DMS153 treated with DMSO at 0.1 percent for 48 hours (cell line): ENCODE data around the gene SPATA25.
"Not testable (repeated sequence)": the region's sequence is repeated elsewhere in the genome, so short reads cannot be mapped to it uniquely, and the experiment has no call there.

Experiments used
- DNase-seq: peaks from one replicate; lab custom pipeline; 2025; ENCODE audit not compliant: unreplicated experiment; lab: John Stamatoyannopoulos, UW

The SPATA25 gene, protein sequence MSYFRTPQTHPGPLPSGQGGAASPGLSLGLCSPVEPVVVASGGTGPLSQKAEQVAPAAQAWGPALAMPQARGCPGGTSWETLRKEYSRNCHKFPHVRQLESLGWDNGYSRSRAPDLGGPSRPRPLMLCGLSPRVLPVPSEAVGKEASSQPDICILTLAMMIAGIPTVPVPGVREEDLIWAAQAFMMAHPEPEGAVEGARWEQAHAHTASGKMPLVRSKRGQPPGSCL

DNA sequence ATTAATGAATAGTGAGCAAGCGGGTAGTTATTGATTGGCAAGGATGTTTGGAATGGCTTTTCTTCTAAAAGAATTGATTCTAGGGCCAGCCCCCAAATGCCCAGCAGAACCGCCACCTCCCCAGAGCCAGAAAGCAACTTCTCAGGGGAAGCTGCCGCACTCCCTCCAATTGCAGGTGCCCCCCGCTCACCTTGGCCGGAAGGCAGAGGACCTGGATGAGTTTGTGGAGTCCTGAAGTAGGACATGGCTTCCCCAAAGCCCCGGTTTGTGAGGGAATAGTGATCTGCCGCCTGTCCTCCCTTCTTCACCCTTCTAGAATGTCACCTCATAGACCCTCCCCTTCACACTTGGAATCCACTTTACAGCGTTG, at the start of gene SPATA25:
TSS of gene SPATA25 (minus strand) at position 277 of the 370 bp plus-strand sequence. CDS start at position 245, 32 bp downstream.
- DNase-seq, result no peak

DNA sequence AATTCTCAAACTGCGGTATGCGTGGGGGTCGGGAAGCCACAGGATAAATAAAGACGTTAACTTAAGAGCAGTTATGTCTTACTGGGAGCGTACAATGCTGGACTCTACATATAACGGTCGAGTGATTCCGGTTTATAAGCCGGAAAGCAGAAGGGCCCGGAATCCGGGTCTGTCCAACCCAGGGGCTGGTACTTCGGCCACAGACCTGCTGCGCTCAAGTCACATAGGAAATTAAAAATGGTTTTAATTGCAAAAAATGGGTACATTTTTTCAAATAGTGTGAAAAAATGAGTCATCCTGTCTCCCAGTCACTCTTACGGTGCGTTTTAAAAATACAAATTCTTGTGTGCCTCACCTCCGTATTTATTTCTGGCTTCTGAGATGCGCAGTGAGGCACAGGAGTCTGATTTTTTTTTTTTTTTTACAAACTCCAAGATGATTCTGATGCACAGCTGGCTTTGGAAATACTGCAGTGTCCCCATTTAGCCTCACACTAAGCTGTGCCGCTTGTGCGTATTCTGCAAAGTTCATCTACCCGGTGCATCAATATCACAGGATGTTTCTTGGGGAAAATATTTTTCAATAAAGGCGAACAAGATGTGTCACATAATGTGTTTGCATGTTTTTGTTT, 48.1 kb upstream of the SPATA25 start:
- no peak for DNase-seq

DNA sequence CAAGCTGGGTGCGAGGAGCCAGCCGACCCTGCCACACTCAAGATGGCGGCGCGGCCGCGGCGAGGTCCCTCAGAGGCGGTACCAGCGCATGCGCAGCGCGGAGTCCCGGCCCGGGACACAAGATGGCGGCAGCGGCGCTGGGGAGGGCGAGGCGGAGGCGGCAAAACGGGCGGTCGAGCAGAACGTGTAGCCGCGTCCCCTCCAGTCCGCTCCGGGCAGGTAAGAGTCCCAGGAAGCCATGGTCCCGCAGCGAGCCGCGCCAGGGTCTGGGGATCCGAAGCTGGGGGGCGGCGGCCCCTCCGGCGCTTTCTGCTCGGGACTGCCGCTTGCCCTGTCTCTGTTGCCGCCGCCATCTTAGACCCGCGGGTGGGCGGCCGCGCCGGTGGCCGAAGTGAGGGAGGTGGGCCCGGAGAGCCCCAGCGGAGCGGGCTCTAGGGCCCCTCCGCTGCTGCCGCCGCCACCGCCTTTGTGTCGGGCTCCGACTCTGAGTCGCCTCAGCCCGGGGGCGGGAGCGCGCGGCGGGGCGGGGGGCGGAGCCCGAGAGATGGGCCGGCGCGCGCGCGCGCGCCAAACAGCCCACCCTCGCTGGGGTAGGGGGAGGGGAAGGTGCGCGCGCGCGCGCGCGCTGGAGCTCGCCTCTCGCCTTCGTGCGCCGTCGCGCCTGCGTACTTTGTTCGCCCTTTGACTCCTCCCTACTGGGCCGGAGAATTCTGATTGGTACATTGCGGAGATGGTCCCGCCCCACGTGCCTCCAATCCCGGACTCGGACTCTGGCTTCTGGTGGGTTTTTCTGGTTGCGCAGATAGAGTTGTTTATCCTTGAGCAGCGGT, 47.4 kb upstream of the SPATA25 start, which contains the start of gene PCIF1:
TSS of gene PCIF1 (plus strand) at position 98 of the 830 bp plus-strand sequence. CDS start 4,317 bp downstream, outside the sequence.
- DNase-seq, result peak; percentile 87

DNA sequence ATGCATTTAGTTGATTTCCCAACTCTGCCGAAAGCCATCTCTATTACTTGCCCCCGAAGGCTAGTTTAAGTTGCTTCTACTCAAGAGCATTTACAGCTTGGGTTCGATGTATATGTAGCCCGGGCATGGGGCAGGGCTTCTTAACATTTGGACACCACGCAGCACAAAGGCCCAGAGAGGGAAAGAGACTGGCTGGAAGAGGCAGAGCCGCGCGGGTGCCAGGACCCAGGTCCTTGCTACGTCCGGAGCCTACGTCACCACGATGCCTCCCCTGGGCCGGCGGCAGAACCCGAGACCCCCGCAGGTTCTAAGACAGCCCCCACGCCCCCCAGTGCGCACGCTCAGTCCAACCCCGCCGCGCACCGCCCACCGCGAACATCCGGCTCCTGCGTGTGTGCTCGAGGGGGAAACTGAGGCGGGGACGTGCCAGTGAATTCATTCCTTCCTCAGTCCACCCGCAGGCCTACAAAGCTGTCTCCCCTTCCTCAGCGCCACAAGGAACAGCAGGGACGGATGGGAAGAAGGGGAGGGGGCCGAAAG, 46.7 kb upstream of the SPATA25 start:
- no peak for DNase-seq

DNA sequence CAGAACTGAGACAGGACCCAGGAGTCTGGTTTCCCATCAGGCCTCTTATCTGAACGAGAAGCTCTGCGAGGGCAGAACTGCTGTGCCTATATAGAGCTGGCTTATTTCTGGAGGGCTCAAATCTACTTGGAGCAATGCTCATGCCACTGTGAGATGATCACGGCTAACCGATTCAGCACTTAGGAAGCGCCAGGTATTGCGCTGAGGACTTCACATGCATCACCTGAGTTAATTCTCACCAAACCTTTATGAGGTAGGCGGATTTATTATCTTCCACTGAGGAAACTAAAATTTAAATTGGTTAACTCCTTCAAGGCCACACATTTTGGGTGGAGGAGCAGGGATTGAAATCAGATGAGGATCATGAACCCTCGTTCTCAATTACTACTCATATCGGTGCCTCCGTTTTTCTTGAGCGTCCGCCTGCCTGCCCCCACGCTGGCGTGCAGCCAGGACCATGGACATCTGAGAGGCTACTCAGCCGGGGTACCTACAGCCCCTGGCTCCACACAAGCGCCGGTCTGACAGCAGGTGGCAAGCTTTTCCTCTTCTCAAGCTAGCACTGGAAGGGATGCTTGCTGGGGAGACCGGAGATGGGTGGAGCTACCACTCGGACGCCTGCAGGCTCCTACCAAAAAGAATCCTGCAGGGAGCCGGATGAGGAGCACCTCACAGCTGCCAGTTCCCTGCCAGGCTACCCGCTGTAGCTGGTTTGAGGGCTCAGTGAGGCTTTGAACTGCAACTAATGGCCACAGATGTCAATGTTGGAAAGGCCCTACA, 46.0 kb upstream of the SPATA25 start:
- peak; percentile 84 for DNase-seq

DNA sequence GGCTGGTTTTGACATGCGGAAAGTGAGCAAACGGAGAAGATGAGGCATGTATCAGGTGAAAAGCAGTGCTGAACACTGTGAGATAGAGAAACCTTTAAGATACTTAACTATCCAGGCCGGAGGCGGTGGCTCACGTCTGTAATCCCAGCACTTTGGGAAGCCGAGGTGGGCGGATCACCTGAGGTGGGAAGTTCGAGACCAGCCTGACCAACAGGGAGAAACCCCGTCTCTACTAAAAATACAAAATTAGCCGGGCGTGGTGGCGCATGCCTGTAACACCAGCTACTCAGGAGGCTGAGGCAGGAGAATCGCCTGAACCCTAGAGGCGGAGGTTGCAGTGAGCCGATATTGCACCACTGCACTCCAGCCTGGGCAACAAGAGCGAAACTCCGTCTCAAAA, 44.3 kb upstream of the SPATA25 start:
- DNase-seq, result not testable (repeated sequence)

DNA sequence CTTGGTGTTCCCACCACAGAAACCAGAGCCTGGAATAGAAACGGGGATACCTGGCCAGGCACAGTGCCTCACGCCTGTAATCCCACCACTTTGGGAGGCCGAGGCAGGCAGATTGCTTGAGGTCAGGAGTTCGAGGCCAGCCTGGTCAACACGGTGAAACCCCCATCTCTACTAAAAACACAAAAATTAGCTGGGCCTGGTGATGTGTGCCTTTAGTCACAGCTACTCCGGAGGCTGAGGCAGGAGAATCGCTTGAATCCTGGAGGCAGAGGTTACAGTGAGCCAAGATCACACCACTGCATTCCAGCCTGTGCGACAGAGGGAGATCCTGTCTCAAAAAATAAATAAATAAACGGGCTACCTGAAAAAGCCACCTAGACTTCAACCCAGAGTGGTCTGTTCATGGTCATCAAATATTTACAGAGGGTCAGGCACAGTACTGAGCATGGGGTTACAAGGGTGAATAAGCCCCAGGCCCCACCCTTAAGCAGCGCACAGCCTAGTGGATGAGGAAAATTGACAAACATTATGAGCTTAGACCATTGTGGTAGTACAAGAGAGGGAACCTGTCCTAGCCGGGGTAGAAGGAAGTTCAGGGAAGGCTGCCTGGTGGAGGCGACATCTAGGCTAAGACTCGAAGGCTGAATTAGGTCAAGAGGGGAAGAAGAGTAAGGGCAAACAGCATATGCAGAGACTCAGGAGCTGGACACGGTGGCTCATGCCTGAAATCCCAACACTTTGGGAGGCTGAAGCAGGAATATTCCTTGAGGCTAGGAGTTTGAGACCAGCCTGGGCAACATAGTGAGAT, 39.9 kb upstream of the SPATA25 start:
- DNase-seq, result no peak

DNA sequence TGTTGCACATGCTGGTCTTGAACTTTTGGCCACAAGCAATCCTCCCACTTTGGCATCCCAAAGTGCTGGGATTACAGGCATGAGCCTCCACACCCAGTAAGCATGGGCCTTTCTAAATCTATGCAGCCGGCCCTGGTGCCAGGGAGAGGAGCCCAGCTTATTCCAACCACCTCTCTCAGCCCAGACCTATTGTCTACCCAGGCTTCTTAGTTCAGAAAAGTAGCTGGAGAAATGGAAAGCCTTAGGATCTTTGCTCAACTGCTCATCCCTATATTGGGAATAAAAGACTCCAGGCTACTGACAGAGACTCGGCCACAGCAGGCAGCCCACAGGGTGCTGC, 39.3 kb upstream of the SPATA25 start:
- no peak for DNase-seq

DNA sequence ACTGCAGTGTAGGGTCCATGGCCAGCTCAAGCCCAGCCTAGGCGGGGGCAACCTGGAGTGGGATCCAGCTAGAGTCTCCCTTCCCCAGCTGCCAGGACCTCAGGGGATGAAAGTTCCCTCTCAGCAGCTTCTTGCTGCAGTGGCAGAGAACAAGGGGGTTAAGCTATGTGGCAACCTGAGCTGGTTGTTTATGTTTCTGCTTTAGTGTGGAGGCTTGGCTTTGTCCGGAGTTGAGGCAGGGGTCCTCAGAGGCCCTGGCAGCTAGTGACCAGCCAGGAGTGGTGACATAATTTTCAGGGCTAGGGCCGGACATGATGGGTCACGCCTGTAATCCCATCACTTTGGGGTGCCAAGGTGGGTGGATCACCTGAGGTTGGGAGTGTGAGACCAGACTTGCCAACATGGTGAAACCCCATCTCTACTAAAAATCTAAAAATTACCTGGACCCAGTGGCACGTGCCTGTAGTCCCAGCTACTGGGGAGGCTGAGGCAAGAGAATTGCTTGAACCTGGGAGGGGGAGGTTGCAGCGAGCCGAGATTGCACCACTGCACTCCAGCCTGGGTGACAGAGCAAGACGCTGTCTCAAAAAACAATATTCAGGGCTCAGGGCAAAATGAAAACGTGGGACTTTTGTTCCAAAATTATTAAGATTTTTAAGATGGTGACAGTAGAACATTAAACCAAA, 38.5 kb upstream of the SPATA25 start:
- no peak for DNase-seq

DNA sequence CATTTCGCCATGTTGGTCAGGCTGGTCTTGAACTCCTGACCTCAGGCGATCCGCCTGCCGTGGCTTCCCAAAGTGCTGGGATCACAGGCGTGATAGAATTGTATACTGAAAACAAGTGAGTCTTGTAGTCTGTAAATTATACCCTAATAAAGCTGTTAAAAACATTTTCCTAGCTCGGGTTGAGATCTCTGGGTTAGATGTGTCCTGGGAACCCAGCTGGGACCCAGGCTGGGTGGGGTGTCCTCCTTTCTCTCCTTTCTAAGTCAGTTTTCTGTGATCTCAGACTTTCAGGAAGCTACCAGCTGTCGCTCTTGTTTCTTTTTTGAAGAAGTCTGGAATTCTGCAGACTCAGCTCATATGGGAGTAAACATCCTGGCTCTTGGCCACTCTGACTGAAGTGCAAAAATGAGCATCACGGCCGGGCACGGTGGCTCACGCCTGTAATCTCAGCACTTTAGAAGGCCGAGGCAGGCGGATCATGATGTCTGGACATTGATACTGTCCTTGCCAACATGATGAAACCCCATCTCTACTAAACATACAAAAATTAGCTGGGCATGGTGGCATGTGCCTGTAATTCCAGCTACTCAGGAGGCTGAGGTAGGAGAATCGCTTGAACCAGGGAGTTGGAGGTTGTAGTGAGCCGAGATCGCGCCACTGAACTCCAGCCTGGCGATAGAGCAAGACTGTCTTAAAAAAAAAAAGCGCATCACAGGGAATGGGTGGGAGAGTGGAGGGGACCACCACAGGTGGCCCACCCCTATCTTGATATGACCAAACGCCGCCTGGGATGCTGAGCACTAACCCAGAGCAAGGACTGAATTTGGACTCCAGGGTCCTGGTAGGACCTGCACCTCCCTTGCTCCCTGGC, 37.2 kb upstream of the SPATA25 start:
- no peak for DNase-seq

DNA sequence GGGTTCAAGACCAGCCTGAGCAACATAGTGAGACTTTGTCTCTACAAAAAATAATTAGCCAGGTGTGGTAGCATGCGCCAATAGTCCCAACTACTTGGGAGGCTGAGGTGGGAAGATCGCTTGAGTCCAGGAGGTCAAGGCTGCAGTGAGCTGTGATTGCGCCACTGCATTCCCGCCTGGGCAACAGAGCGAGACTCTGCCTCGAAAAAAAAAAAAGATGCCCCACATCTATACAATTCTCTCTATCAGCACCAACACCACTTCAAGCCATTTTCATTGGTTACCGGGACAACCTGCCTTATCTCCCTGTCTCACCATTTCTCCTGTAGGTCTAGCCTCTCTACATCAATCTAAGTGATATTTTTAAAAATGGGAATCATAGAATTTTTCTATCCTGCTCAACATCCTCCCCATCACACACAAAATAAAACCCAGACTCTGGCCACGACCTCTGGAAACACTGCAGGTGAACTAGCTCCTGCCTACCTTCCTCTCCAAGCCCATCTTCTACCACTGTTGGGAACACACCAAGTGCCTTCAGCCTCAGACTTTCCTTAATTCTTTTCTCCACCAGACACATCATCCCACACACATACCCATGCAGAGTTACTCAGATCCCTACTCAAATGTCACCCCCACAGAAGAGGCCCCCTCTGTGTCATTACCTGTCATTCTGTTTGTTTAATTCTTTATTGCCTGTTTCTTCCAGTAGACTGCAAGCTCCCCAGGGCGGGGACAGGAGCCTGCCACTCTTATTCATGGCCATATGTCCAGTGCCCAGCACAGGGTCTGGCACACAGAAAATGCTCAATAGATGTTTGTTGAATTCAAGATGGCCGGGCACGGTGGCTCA, 34.1 kb upstream of the SPATA25 start:
- DNase-seq, result no peak

DNA sequence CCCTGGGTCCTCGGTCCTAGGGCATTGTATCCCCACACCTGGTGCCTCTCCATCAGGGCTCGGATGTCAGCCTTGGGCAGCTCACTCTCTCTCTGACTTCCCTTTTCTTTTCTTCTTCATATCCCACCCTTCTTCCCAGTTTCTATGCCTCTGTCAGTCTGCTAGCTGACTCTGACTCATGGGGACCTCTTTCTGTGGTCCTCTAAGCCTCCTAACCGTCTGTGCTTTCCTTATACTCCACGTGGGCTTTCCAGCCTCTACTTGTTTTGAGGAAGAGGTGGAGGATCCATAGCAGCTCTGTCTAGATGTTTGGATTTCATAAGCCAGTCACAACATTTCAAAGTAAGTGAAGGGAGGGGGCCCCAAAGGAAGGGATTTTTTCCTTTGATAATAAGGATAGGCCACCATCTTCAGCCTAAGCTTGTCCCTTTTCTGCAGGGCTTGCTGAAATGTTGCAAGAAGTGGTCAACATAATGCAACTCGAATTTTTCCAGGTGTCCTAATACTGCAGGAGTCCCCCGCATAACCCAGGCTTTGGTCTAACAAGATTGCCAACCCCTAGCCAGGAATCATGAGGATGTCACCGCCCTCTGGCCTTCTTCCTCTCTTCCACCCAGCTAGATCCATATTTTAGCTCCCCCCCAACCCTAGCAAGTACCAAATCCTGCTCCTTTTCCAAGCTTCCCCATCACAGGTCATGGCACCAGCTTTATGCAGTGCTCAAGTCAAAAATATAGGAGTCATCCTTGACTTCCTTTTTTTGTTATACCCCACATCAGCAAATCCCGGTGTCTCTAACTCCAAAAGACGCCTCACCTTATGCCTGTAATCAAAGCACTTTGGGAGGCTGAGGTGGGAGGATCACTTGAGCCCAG, 33.3 kb upstream of the SPATA25 start:
- DNase-seq, result no peak

DNA sequence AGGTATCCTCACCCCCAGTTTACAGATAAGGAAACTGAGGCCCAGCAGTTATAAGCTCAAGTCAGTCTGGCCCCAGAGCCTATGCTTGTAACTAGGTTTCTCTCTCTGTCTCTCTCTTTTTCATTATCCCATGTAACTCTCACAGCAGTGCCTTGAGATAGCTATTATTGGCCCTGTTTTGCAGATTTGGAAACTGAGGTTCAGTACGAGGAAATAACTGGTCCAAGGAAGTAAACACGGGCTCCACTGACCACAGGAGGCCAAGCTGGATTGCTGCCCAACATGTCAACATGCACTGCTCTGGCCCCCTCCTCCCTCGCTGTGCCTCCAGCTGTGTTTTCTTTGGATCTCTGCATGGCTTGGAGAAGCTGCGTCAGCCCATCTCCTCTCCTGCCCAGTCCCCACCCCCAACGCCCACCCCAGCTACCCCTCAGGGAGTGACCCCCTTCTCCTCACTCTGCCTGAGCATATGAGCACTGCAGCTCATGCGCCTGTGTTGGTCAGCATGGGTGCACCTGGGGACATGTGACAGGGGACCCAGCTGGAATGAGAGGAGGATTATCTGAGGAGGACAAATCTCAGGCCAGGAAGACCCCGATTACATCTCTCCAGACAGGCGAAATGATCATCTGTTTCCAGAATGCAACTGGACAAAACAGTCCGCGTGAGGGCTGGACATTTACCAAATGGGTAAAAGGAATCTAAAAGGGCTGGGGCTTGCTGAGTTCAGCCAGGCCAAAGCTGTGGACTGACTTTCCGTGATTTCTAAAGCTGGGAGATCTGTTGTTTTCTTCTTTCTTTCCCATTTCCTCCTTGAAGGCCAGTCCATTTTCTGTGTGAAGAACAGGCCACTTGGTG, 32.3 kb upstream of the SPATA25 start:
- DNase-seq, result no peak

DNA sequence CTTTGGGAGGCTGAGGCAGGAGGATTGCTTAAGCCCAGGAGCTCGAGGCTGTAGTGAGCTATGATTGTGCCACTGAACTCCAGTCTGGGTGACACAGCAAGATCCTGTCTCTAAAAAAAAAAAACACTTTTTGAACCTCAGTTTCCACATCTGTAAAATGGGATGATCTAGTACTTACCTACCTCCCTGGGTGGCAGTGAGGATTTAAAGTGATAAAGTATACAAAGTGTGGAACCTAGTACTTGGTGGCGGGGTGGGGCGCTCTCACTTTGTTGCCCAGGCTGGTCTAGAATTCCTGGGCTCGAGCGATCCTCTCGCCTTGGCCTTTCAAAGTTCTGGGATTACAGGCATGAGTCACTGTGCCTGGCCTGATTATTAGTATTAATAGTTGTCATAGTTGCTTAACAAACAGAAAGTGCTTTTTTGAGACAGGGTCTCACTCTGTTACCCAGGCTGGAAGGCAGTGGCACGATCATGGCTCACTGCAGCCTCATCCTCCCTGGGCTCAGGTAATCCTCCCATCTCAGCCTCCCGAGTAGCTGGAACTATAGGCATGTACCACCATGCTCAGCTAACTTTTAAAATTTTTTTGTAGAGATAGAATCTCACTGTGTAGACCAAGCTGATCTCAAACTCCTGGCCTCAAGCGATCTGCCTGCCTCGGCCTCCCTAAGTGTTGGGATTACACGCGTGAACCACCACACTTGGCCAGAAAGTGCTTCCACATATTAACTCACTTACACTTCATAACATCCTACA, 31.5 kb upstream of the SPATA25 start:
- DNase-seq, result no peak

DNA sequence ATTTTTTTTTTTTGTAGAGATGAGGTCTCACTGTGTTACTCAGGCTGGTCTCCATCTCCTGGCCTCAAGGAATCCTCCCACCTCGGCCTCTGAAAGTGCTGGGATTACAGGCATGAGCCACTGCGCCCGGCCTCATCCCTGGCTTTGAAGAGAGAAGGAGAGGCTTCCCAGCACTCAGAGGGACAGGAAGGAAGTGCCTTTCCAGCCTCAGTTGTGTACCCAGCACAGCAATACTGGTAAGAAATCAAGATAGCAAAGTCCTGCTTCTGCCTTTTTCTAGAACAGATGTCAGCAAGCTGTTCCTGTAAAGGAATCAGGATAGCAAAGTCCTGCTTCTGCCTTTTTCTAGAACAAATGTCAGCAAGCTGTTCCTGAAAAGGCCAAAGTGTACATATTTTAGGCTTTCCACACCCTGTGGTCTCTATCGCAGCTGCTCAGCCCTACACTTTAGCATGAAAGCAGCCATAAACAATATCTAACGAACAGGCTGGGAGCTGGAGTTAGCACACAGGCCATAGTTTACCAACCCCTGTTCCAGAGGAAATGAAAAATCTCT, 30.8 kb upstream of the SPATA25 start:
- no peak for DNase-seq
